HT1080 (cell line): ENCODE measurements around the gene CCNK. TPM values are rescaled to one million over a fixed set of nuclear protein-coding genes. Genes with fewer than 3 reads are reported as not detected.

Experiments
- DNase-seq: peaks from one replicate; pipeline ENCODE4 v3.0.0-alpha.2; 2015; ENCODE audit warnings: low read depth
- total RNA-seq: library from RNA; depleted of rRNA; stranded (reverse); fragments of >200 nt; shearing (Covaris generic); gene quantifications from 2 replicates; pipeline ENCODE4 v1.2.3, GENCODE V29; 2014

Gene CCNK
- total RNA-seq, 1 experiment from 2014 or later = 14.1 TPM

DNA sequence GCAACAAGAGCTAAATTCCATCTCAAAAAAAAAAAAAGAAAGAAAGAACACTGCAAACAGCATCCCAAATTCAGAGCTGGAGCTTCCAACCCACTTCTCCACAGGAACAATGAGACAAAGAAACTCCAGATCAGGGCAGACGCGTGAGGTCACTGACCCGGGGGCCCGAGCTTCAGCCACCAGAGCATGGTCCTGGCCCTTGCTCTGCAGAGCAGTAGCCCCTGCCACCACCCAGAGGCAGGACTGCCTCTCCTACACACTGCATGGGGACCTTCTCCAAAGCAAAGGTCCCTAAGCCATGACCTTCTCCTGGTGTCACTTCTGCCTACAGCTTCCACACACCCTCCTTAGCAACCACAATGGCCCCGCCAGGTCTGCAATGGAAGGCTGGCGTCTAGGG lies 53.1 kb downstream of the CCNK start:
- DNase-seq = no peak

- DNase-seq = peak; percentile 68
These were observed 53.7 kb downstream of the CCNK start for GRCh38 chr14:99534863-99535262.

DNA sequence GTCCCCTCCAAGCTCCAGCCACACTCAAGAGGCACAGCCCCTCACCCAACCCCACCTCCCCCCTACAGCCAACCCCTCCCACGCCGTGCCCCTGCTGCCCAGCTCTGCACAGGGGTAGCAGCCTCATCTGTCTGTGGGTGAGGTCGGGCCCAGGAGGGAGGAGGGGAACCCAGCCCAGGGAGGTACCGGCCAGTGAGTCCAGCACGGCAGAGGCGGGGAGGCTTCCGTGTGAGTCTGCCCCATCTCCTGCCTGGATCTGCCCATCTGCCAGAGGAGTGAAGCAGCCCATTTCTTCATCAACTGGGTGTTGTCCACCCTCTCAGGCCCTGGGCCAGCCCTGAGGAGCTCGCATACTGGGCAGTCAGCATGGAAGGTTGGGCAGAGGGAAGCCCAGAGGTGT lies 54.2 kb downstream of the CCNK start:
- DNase-seq = no peak

DNA sequence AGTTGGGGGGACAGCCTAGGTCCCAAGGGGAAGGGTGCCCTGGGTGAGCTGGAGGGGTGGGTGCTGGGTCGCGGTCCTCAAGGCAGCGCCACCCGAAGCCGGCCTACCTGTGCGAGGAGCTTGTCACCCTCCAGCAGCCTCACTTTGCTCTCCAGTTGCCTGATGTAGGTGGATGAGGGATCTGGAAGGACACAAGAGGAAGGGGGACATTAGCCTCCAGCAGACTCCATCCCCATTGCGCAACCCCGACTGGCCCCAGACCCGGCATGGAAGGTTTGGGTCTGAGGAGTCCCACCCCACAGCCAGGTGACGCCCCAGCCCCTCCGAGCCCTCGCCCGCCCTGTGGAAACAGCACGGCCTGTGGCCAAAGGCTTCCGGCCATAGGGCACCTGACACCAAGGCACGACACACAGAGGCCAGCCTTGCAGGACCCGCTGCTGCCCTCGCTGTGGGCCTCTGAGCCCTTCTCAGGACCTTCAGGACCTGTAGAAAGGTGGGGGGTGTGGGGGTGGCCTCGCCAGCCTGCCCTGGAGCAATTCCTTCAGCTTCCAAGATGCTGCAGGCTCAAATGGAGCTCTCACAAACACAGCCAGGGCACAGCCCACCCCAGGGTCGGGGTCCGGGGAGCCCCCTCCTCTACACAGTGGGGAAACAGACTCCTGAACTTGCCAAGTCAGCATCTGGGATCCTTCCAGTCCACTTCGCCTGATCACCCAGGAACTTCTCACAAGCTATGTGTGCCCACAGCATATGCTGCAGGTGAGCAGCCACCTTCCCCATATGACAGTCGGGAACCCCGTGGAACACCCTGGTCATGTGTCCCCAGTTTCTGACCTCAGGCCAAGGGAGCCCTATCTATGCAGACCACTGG lies 54.9 kb downstream of the CCNK start:
- DNase-seq = no peak

DNA sequence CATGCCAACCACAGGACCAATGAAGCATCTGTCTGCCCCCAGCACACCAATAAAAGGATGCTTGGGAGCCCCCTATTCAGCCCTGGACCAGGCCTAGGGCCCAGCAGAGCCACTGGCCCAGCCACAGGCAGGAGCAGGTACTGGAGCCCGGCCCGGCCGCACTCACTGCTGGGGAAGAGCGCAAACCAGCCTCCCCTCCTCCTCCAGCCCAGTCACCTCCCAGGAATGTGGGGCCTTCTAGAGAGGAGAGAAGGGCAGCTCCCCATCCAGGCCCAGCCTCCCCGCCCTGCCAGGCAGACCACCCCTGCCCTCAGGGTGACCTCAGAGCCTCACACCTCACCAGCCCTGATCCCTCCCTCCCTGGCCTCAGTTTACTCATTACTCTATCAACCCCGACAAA lies 56.2 kb downstream of the CCNK start:
- peak; percentile 88 for DNase-seq

- no peak for DNase-seq
These were observed 57.1 kb downstream of the CCNK start for GRCh38 chr14:99538275-99538674.

DNA sequence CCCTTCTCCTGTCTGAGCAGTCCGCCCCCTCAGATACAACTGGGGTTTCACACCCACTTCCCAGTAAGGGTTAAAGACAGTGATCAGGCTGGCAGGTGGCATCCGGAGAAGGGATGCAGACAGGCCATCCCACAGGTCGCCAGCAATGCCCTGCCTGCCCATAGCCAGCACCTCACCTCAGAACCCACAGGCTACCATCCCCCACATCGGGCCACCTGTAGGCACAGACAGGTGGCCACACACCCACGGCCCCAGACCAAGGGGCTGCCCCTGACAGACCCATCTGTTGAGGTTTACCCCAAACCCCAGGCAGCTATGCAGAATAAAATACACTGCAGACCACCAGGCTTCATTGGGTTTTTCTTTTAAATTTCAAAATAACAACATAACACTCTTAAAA lies 57.5 kb downstream of the CCNK start:
- no peak for DNase-seq

DNA sequence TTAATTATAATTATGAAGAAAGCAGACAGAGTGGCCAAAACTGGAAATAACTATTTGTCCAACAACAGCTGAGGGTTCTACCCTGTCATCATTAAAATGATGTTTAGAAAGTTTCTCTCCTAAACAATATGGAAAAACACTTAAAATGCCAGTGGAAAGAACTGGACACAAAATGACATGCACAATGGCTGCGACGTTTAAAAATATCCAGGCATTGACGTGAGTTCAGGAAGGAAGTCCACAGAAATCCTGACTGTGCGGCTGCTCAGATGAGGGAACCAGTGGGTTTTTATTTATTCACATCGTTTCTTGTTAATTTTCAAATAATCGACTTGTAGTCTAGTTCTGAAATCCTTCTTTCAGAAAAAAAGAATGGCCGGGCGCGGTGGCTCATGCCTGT lies 58.3 kb downstream of the CCNK start:
- no peak for DNase-seq

- no peak for DNase-seq
These were observed 59.2 kb downstream of the CCNK start for GRCh38 chr14:99540196-99541032.

GRCh38 chr14:99541211-99541610 lies 60.0 kb downstream of the CCNK start:
- no peak for DNase-seq

- DNase-seq = peak; percentile 55
These were observed 60.7 kb downstream of the CCNK start for GRCh38 chr14:99541677-99542470.

GRCh38 chr14:99542566-99542965 lies 61.4 kb downstream of the CCNK start:
- no peak for DNase-seq

DNA sequence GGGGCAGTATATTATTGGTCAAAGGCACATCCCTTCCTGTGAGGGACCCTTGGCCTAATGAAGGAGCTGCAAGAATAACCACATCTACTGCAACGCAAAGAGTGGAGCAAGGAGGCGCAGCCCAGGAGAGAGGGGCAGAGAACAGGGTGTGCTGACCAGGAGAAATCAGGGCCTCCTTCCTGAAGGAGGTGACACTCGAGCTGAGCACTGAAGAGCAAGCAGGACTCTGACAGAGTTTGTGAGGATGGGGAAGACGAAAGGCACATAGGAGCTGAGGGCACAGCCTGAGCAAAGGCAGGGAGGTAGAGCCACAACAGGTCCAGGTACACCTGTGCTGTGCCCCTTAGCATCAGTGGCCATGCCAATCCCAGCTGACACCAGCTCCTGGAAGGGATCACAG lies 62.2 kb downstream of the CCNK start:
- no peak for DNase-seq

DNA sequence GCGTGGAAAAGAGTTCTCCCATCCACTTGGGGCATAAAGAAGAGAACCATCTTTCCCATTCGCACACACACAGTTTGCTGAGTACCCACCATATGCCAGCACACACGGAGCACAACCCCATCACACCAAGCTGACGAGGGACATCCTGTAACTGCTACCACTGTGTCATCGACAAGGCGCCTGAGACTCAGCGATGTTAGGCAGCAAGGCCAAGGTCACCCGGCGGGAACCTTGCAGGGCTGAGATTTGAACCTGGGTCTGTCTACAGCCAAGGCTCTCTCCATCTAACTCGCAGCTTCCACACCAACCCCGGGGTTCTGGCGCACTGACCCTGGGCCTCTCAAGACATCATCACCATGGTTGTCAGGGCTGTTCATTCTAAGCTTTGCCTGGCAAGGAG lies 62.8 kb downstream of the CCNK start:
- DNase-seq = no peak

GRCh38 chr14:99544991-99545390 lies 63.8 kb downstream of the CCNK start:
- DNase-seq = no peak

- no peak for DNase-seq
These were observed 64.4 kb downstream of the CCNK start for GRCh38 chr14:99545586-99545985.

DNA sequence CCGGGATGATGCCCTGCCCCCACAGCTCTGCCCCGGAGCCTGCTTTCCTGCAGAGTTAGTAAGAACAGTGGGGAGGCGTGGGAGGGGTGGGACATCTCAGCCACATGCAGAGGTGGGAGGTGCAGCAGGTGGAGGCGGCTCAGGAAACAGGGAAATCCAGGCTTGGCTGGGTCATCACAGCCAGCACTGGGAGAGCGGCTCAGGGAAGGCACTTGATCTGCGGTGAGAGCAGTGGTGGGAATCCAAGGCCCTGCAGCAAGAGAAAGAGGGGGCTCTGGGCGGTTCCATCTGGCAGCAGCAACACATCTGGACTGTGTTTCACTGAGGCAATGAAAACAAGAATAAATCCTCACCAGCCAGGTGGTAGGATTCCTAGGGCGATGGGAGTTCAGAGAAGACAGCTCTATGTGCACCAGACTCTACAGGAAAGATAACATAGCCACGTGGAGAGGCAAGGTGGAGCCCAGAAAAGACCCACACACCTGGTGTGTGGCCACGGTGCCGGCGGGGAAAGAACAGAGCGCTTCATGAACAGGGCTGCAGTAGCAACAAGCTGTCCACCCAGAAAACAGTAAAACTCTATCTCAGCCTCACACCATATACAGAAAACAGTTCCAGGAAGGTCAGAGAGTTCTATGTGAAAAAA lies 65.1 kb downstream of the CCNK start:
- DNase-seq = no peak

DNA sequence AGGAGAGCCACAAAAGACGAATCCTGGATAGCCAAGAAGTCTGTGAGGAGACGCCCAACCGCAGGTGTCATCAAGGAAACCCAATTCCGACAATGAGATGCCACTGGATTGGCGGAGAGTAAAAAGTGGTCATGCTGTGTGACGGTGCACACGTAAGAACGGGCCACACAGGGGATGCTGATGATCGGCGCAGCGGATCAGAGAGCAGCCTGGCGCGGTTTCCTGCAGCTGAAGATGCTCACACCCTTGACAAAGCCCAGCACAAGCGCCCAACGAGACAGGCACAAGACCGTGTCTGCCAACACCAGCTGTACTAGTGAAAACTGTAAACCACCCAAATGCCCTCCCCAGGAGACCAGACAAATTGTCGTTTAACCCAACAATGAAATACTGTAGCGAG lies 67.0 kb downstream of the CCNK start:
- no peak for DNase-seq

- no peak for DNase-seq
These were observed 67.8 kb downstream of the CCNK start for GRCh38 chr14:99548871-99549515.

DNA sequence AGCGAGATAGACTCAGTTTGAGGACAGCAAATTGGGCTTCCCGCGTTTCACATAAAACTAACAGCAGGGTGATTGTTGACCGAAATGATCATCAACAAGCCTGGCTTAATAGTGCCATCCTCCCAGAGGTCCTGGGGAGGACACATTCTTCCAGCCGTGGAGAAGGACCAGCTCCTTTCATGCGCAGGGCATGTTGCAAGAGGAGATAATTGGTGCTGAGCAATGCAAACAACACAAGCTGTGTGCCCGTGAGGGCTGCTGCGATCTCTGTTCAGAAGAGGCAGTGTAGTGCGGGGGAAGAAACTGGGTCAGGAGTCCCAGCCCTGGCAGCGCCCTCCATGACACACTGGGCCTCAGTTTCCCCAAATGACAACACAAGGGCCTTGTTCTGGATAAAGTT lies 68.5 kb downstream of the CCNK start:
- no peak for DNase-seq
